OCI-LY7 (cell line): Measurements from ENCODE around the gene GLS. TPM values are rescaled to one million over a fixed set of nuclear protein-coding genes. Genes with fewer than 3 reads are reported as not detected.

Experiments
- BruUV-seq: library from RNA; stranded (reverse); fragments of 400-500 nt; replicated peaks from 2 replicates; lab custom pipeline; 2021; lab: Mats Ljungman, UMichigan
- CTCF ChIA-PET: fragments of 300-600 bp; sonication (Branson Sonifier 250); formaldehyde crosslinking; loops from one replicate; lab custom pipeline; 2022; ENCODE audit warnings: antibody characterized with exemption; ENCODE audit not compliant: unreplicated experiment; lab: Charles Lee
- POLR2A ChIA-PET: fragments of 300-600 bp; sonication (Branson Sonifier 250); formaldehyde crosslinking; loops from one replicate; lab custom pipeline; 2022; ENCODE audit warnings: antibody characterized with exemption; lab: Charles Lee
- DNase-seq: peaks from one replicate; pipeline ENCODE4 v3.0.0-alpha.2; 2015; ENCODE audit warnings: low spot score
- H2AFZ ChIP-seq: fragments of 200-600 bp; sonication (generic), shearing (Covaris generic); 2 replicates; pipeline ENCODE4 v1.6.1; 2014; ENCODE audit warnings: mild to moderate bottlenecking, antibody characterized with exemption, low read length, moderate library complexity
- H3K27ac ChIP-seq: fragments of 200-600 bp; sonication (generic); 2 replicates; pipeline ENCODE4 v1.5.1; 2014; ENCODE audit warnings: mixed run types, low read depth, mild to moderate bottlenecking, moderate library complexity, low read length, inconsistent platforms; ENCODE audit not compliant: poor library complexity, severe bottlenecking
- H3K36me3 ChIP-seq: fragments of 200-600 bp; sonication (generic); 2 replicates; pipeline ENCODE4 v1.6.1; 2014; ENCODE audit warnings: mild to moderate bottlenecking, antibody characterized with exemption, low read length, moderate library complexity, mixed read lengths; ENCODE audit not compliant: insufficient read depth
- H3K4me1 ChIP-seq: fragments of 200-600 bp; sonication (generic); 2 replicates; pipeline ENCODE4 v1.5.1; 2014; ENCODE audit warnings: mild to moderate bottlenecking, low read length; ENCODE audit not compliant: insufficient read depth, poor library complexity, severe bottlenecking
- H3K4me2 ChIP-seq: fragments of 200-600 bp; sonication (generic); 2 replicates; pipeline ENCODE4 v1.6.1; 2014; ENCODE audit warnings: mild to moderate bottlenecking, low read length
- H3K4me3 ChIP-seq: fragments of 200-600 bp; sonication (generic); 2 replicates; pipeline ENCODE4 v1.5.1; 2014; ENCODE audit warnings: mild to moderate bottlenecking, low read depth, low read length; ENCODE audit not compliant: poor library complexity, severe bottlenecking
- H3K79me2 ChIP-seq: fragments of 200-600 bp; sonication (generic); 2 replicates; pipeline ENCODE4 v1.6.1; 2016; ENCODE audit warnings: low read depth, mild to moderate bottlenecking, low read length, moderate library complexity, mixed read lengths; ENCODE audit not compliant: insufficient read depth
- H3K9me2 ChIP-seq: fragments of 200-600 bp; sonication (generic); 2 replicates; pipeline ENCODE4 v1.6.1; 2016; ENCODE audit warnings: mild to moderate bottlenecking, low read length, mixed read lengths; ENCODE audit not compliant: insufficient read depth
- H3K9me3 ChIP-seq: fragments of 200-600 bp; sonication (generic); 2 replicates; pipeline ENCODE4 v1.6.1; 2014; ENCODE audit warnings: mild to moderate bottlenecking, mixed run types, low read length, mixed read lengths
- H4K20me1 ChIP-seq: fragments of 200-600 bp; sonication (generic); 2 replicates; pipeline ENCODE4 v1.6.1; 2014; ENCODE audit warnings: mild to moderate bottlenecking, antibody characterized with exemption, low read length, moderate library complexity, mixed read lengths; ENCODE audit not compliant: insufficient read depth
- CTCF ChIP-seq: fragments of 200-600 bp; sonication (generic); conservative IDR thresholded peaks from 2 replicates; pipeline ENCODE4 v1.5.1; 2014; ENCODE audit warnings: mild to moderate bottlenecking, antibody characterized with exemption, low read length, moderate library complexity, mixed read lengths
- EZH2phosphoT487 ChIP-seq: fragments of 200-600 bp; sonication (generic); IDR thresholded peaks from 2 replicates; pipeline ENCODE4 v1.6.1; 2018; ENCODE audit warnings: low read depth, borderline replicate concordance, mild to moderate bottlenecking, mixed run types, antibody characterized with exemption, low read length, moderate library complexity, mixed read lengths
- intact Hi-C: fragments of 100-400 bp; cut with micrococcal nuclease; formaldehyde crosslinking; loops from one replicate; pipeline ENCODE4 v1.10.0; 2022; ENCODE audit not compliant: unreplicated experiment
- total RNA-seq, 2 experiments: library from RNA; depleted of rRNA in 1 of 2; stranded (reverse); fragments of >200 nt in 1 of 2; shearing (Covaris generic) in 1 of 2; gene quantifications; 2 replicates each; pipeline ENCODE4 v1.2.3, GENCODE V29; 2014 to 2022

The GLS gene
- total RNA-seq, 2 experiments from 2014 or later: 102 to 103 TPM

- TF ChIP-seq CTCF (no peak), EZH2phosphoT487 (no peak)
- no TSS peak for BruUV-seq
- Histone ChIP-seq H2AFZ (no peak overlapping the region), H3K79me2 (no peaks in the 10 kb centered on the region), H3K4me1 (no peaks in the 10 kb centered on the region), H3K4me2 (no peak overlapping the region), H3K9me2 (no peaks in the 10 kb centered on the region), H3K27ac (no peak overlapping the region), H4K20me1 (no peaks in the 10 kb centered on the region), H3K9me3 (no peaks in the 10 kb centered on the region), H3K4me3 (no peak overlapping the region), H3K36me3 (peaks cover 95% of the 10 kb centered on the region)
- ChIA-PET CTCF (no interaction called here), POLR2A (interaction anchor here (0.5 to 1.8 kb wide), 6 partner anchors 10 to 489 kb away, joined by 3 to 5 read pairs (median 4); no protein-coding TSS in a partner anchor)
- intact Hi-C loops: no loop called here
- no peak for DNase-seq
These were observed 104.0 kb downstream of the GLS start for GRCh38 chr2:190984595-190984994.

GRCh38 chr2:190986221-190986953, 105.8 kb downstream of the GLS start:
- no peak for DNase-seq
- H4K20me1 ChIP-seq: no peaks in the 10 kb centered on the region
- no peak overlapping the region for H2AFZ ChIP-seq
- H3K4me1 ChIP-seq: no peaks in the 10 kb centered on the region
- H3K4me2 ChIP-seq: no peak overlapping the region
- no peak overlapping the region for H3K4me3 ChIP-seq
- BruUV-seq: no TSS peak
- intact Hi-C loops: no loop called here
- no peaks in the 10 kb centered on the region for H3K9me2 ChIP-seq
- POLR2A ChIA-PET: interaction anchor here (1.3 kb wide), 1 partner anchor 23 kb away, joined by 3 read pairs; no protein-coding TSS in a partner anchor
- CTCF ChIA-PET: interaction anchor here (0.5 kb wide), 1 partner anchor 26 kb away, joined by 3 read pairs; no protein-coding TSS in a partner anchor
- no peaks in the 10 kb centered on the region for H3K79me2 ChIP-seq
- H3K9me3 ChIP-seq: no peaks in the 10 kb centered on the region
- H3K36me3 ChIP-seq: peaks cover 96% of the 10 kb centered on the region
- TF ChIP-seq CTCF (no peak), EZH2phosphoT487 (no peak)
- no peak overlapping the region for H3K27ac ChIP-seq

GRCh38 chr2:190987116-190987515, 106.5 kb downstream of the GLS start:
- no peaks in the 10 kb centered on the region for H3K79me2 ChIP-seq
- no peak overlapping the region for H2AFZ ChIP-seq
- no peak overlapping the region for H3K27ac ChIP-seq
- intact Hi-C loops: no loop called here
- no peak overlapping the region for H3K4me3 ChIP-seq
- DNase-seq: no peak
- H3K36me3 ChIP-seq: peaks cover 93% of the 10 kb centered on the region
- H3K9me2 ChIP-seq: no peaks in the 10 kb centered on the region
- no peaks in the 10 kb centered on the region for H4K20me1 ChIP-seq
- no peak for TF ChIP-seq EZH2phosphoT487
- no peak for TF ChIP-seq CTCF
- POLR2A ChIA-PET: interaction anchor here (0.6 to 1.3 kb wide), 2 partner anchors 23 to 59 kb away, joined by 3 to 4 read pairs; no protein-coding TSS in a partner anchor
- CTCF ChIA-PET: no interaction called here
- H3K4me2 ChIP-seq: no peak overlapping the region
- no peaks in the 10 kb centered on the region for H3K9me3 ChIP-seq
- no TSS peak for BruUV-seq
- no peaks in the 10 kb centered on the region for H3K4me1 ChIP-seq
